Stomach smooth muscle (tissue), 2 donors: Measurements from ENCODE around the gene B4GALNT3.

Experiments used
- H3K27ac ChIP-seq: one replicate; pipeline ENCODE4 v1.7.0; 2013; ENCODE audit warnings: mild to moderate bottlenecking, low read length, inconsistent platforms
- H3K27me3 ChIP-seq, 2 donors: one replicate each; pipeline ENCODE4 v1.7.0; 2013; ENCODE audit warnings: low read length in 2 of 2; ENCODE audit not compliant: insufficient read depth in 2 of 2, control insufficient read depth in 1 of 2
- H3K36me3 ChIP-seq, 2 donors: one replicate each; pipeline ENCODE4 v1.7.0; 2013; ENCODE audit warnings: low read length in 2 of 2; ENCODE audit not compliant: control insufficient read depth in 2 of 2, insufficient read depth in 2 of 2
- H3K4me1 ChIP-seq: one replicate; pipeline ENCODE4 v1.7.0; 2013; ENCODE audit warnings: low read length; ENCODE audit not compliant: control insufficient read depth, insufficient read depth
- H3K4me3 ChIP-seq, 2 donors: one replicate each; pipeline ENCODE4 v1.7.0; 2013; ENCODE audit warnings: low read length in 2 of 2
- H3K9ac ChIP-seq, 2 donors: one replicate each; pipeline ENCODE4 v1.7.0; 2013; ENCODE audit warnings: low read length in 2 of 2, mild to moderate bottlenecking in 1 of 2
- H3K9me3 ChIP-seq, 2 donors: one replicate each; pipeline ENCODE4 v1.7.0; 2013; ENCODE audit warnings: low read length in 2 of 2; ENCODE audit not compliant: control insufficient read depth in 2 of 2
- donor health status: healthy.
- donor health status: Pancreatic carcinoma.

The B4GALNT3 gene

GRCh38 chr12:538731-539539 is 79.2 kb downstream of the B4GALNT3 start:
- Histone ChIP-seq H3K4me1 (no peaks in the 10 kb centered on the region), H3K27ac (no peak overlapping the region)

GRCh38 chr12:539540-540310 is 80.0 kb downstream of the B4GALNT3 start:
- Histone ChIP-seq H3K4me3 (no peak overlapping the region), H3K27me3 (peaks cover 2 to 6% of the 10 kb centered on the region in 2 donors), H3K36me3 (no peaks in the 10 kb centered on the region), H3K9me3 (no peaks in the 10 kb centered on the region), H3K4me1 (no peaks in the 10 kb centered on the region), H3K27ac (no peak overlapping the region), H3K9ac (no peak overlapping the region)

More at GRCh38 chr12:538731-539539, 79.2 kb downstream of the B4GALNT3 start:
- Histone ChIP-seq H3K36me3 (no peaks in the 10 kb centered on the region), H3K9ac (no peak overlapping the region), H3K9me3 (no peaks in the 10 kb centered on the region), H3K27me3 (peaks cover 0 to 2% of the 10 kb centered on the region in 2 donors), H3K4me3 (no peak overlapping the region)

GRCh38 chr12:541676-542324 is 82.1 kb downstream of the B4GALNT3 start:
- Histone ChIP-seq H3K4me3 (no peak overlapping the region), H3K9ac (no peak overlapping the region), H3K4me1 (peaks cover under 1% of the 10 kb centered on the region), H3K9me3 (no peaks in the 10 kb centered on the region), H3K27ac (no peak overlapping the region), H3K36me3 (no peaks in the 10 kb centered on the region), H3K27me3 (peaks cover 7 to 12% of the 10 kb centered on the region in 2 donors)

- Histone ChIP-seq H3K4me3 (no peak overlapping the region), H3K4me1 (peaks cover 5% of the 10 kb centered on the region), H3K27ac (no peak overlapping the region), H3K36me3 (no peaks in the 10 kb centered on the region), H3K9me3 (no peaks in the 10 kb centered on the region), H3K27me3 (peaks cover 8 to 17% of the 10 kb centered on the region in 2 donors), H3K9ac (no peak overlapping the region)
Observed at GRCh38 chr12:542395-543113, 82.8 kb downstream of the B4GALNT3 start.

GRCh38 chr12:543114-543451 is 83.3 kb downstream of the B4GALNT3 start:
- Histone ChIP-seq H3K4me3 (no peak overlapping the region), H3K9me3 (no peaks in the 10 kb centered on the region), H3K27ac (no peak overlapping the region), H3K4me1 (peaks cover 5% of the 10 kb centered on the region), H3K9ac (no peak overlapping the region), H3K36me3 (no peaks in the 10 kb centered on the region), H3K27me3 (peaks cover 13 to 18% of the 10 kb centered on the region in 2 donors)

- H3K4me3 ChIP-seq: no peak overlapping the region
- peaks cover 13 to 18% of the 10 kb centered on the region in 2 donors for H3K27me3 ChIP-seq
- no peaks in the 10 kb centered on the region for H3K36me3 ChIP-seq
- H3K9me3 ChIP-seq: no peaks in the 10 kb centered on the region
- H3K27ac ChIP-seq: no peak overlapping the region
- H3K9ac ChIP-seq: no peak overlapping the region
- H3K4me1 ChIP-seq: peaks cover 5% of the 10 kb centered on the region
Observed at GRCh38 chr12:544142-544541, 84.4 kb downstream of the B4GALNT3 start.

GRCh38 chr12:544941-545635 is 85.3 kb downstream of the B4GALNT3 start:
- H3K9ac ChIP-seq: no peak overlapping the region
- H3K27me3 ChIP-seq: peaks cover 13 to 18% of the 10 kb centered on the region in 2 donors
- H3K36me3 ChIP-seq: no peaks in the 10 kb centered on the region
- H3K9me3 ChIP-seq: no peaks in the 10 kb centered on the region
- H3K4me3 ChIP-seq: no peak overlapping the region
- no peak overlapping the region for H3K27ac ChIP-seq
- peaks cover 5% of the 10 kb centered on the region for H3K4me1 ChIP-seq

- Histone ChIP-seq H3K9me3 (no peaks in the 10 kb centered on the region), H3K27ac (no peak overlapping the region), H3K36me3 (no peaks in the 10 kb centered on the region), H3K9ac (no peak overlapping the region), H3K4me3 (no peak overlapping the region), H3K27me3 (peaks cover 13 to 18% of the 10 kb centered on the region in 2 donors), H3K4me1 (peaks cover 5% of the 10 kb centered on the region)
Observed at GRCh38 chr12:545835-546234, 86.1 kb downstream of the B4GALNT3 start.

- Histone ChIP-seq H3K27me3 (peaks cover 13 to 18% of the 10 kb centered on the region in 2 donors), H3K36me3 (no peaks in the 10 kb centered on the region), H3K9me3 (no peaks in the 10 kb centered on the region), H3K27ac (no peak overlapping the region), H3K4me3 (no peak overlapping the region), H3K9ac (no peak overlapping the region), H3K4me1 (peaks cover 5% of the 10 kb centered on the region)
Observed at GRCh38 chr12:546265-546919, 86.7 kb downstream of the B4GALNT3 start.
